CD4-positive, alpha-beta T cell (primary cell): ENCODE results near the gene NRL. TPM values are rescaled to one million over a fixed set of nuclear protein-coding genes. Genes with fewer than 3 reads are reported as not detected.

Source experiments
- ATAC-seq: fragments of 200-7000 bp; cut with Tn5 transposase; one replicate; pipeline ENCODE4 v1.10.0; 2022; ENCODE audit warnings: mild to moderate bottlenecking; ENCODE audit not compliant: poor library complexity
- CTCF ChIA-PET: fragments of 350-600 bp; sonication (Branson Sonifier 250); formaldehyde crosslinking; loops from one replicate; lab custom pipeline; 2021; ENCODE audit warnings: antibody characterized with exemption, inconsistent platforms; lab: Charles Lee
- POLR2A ChIA-PET: fragments of 350-600 bp; sonication (Branson Sonifier 250); formaldehyde crosslinking; loops from one replicate; lab custom pipeline; 2021; ENCODE audit warnings: antibody characterized with exemption, inconsistent platforms; lab: Charles Lee
- DNase-seq, 14 experiments: peaks; one replicate each; pipeline ENCODE4 v3.0.0-alpha.2; 2013 to 2020; ENCODE audit warnings: mixed read lengths in 2 of 14
- H3K27ac ChIP-seq, 2 donors: one replicate each; pipeline versions ENCODE4 v1.5.1 to v1.7.0; 2013; ENCODE audit warnings: low read length in 2 of 2, low read depth in 1 of 2, mild to moderate bottlenecking in 1 of 2
- H3K27me3 ChIP-seq, 2 experiments: 1 replicate in 1 of 2; 2 replicates in 1 of 2; pipeline versions ENCODE4 v1.6.1 to v1.7.0; 2013; ENCODE audit warnings: low read length in 2 of 2, control low read depth in 1 of 2, mild to moderate bottlenecking in 1 of 2, moderate library complexity in 1 of 2; ENCODE audit not compliant: insufficient read depth in 2 of 2, control insufficient read depth in 1 of 2
- H3K36me3 ChIP-seq: one replicate; pipeline ENCODE4 v1.6.1; 2013; ENCODE audit warnings: low read length, control low read depth; ENCODE audit not compliant: insufficient read depth
- H3K4me1 ChIP-seq: one replicate; pipeline ENCODE4 v1.6.1; 2013; ENCODE audit warnings: low read length, control low read depth; ENCODE audit not compliant: insufficient read depth
- H3K4me3 ChIP-seq: one replicate; pipeline ENCODE4 v1.5.1; 2013; ENCODE audit warnings: mild to moderate bottlenecking, low read length, moderate library complexity
- H3K9me3 ChIP-seq, 2 experiments: 1 replicate in 1 of 2; 2 replicates in 1 of 2; pipeline versions ENCODE4 v1.6.1 to v1.7.0; 2013; ENCODE audit warnings: low read length in 2 of 2, mild to moderate bottlenecking in 2 of 2, control low read depth in 1 of 2, moderate library complexity in 1 of 2; ENCODE audit not compliant: control insufficient read depth in 1 of 2, insufficient read depth in 1 of 2
- H3K27ac Mint-ChIP-seq: one replicate; pipeline ENCODE4 v1.8.0; 2020; ENCODE audit warnings: mixed read lengths
- H3K27me3 Mint-ChIP-seq: one replicate; pipeline ENCODE4 v1.8.0; 2021; ENCODE audit warnings: mixed read lengths
- H3K36me3 Mint-ChIP-seq: one replicate; pipeline ENCODE4 v1.8.0; 2021; ENCODE audit warnings: low read depth, mixed read lengths
- H3K4me1 Mint-ChIP-seq: one replicate; pipeline ENCODE4 v1.8.0; 2021; ENCODE audit warnings: low read depth, mixed read lengths
- H3K4me3 Mint-ChIP-seq: one replicate; pipeline ENCODE4 v1.8.0; 2020; ENCODE audit warnings: mild to moderate bottlenecking, mixed read lengths
- H3K9me3 Mint-ChIP-seq: one replicate; pipeline ENCODE4 v1.8.0; 2020; ENCODE audit warnings: mixed read lengths
- intact Hi-C, 2 experiments: fragments of 100-400 bp; cut with DNase I in 1 of 2; cut with micrococcal nuclease in 1 of 2; formaldehyde crosslinking; loops; one replicate each; pipeline versions ENCODE4 v1.15.1 to v1.9.0; 2023 to 2025; cut with DNase I, micrococcal nuclease
- total RNA-seq, 174 experiments: library from RNA in 2 of 174; stranded (reverse) in 2 of 174; gene quantifications; one replicate each; pipeline ENCODE4 v1.2.3 and lab custom pipeline; 2021 to 2026
- TF ChIP-seq, protein P1 (sequence below): fragments of 200-600 bp; IDR thresholded peaks from one replicate; pipeline ENCODE4 v1.8.0; 2022; ENCODE audit warnings: antibody characterized with exemption, mild to moderate bottlenecking

The NRL gene
- total RNA-seq, 2 experiments from 2014 or later = 1.6 to 1.9 TPM

DNA sequence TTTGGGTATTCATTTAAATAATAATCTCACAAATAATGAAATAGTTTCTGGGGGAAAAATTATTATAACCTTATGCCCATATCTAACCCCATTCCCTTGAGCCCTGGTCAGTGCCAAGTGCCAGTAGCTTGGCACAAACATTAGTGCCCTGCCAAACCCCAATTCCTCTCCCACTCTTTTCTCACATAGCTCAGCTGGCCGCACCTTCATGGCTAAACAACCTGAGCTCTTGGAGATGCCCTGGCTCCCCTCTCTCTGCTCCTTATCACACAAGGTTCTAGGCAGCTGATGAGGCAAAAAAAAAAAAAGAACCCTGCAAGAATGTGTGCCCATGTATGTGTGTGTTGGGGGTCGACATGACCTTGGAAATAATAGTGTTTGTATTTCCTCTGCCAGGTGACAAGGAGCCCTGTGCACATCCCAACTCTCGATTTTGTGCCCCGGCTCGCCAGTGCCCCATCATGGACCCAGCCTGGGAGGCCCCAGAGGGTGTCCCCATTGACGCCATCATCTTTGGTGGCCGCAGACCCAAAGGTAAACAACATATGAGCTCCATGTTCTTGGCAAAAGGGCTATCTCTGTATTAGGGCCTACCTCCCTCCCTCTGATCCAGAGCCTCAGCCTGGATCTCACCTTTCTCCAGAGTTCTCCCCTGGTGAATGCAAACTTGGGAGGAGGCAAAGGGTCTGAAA lies 12.2 kb downstream of the NRL start:
- intact Hi-C loops = loop anchor here in 1 of 2 experiments (5.0 kb wide), 1 partner anchor 470 kb away; no protein-coding TSS in a partner anchor
- Histone ChIP-seq H3K4me3 (no peak overlapping the region), H3K36me3 (peaks cover 53% of the 10 kb centered on the region), H3K4me1 (no peaks in the 10 kb centered on the region), H3K27me3 (no peaks in the 10 kb centered on the region), H3K27ac (no peak overlapping the region), H3K9me3 (no peaks in the 10 kb centered on the region)
- ChIA-PET CTCF (interaction anchor here (1.3 kb wide), 1 partner anchor 12 kb away, joined by 6 read pairs; no protein-coding TSS in a partner anchor), POLR2A (interaction anchor here (1.3 to 1.7 kb wide), 2 partner anchors 12 kb away, joined by 3 to 5 read pairs; partner anchors contain the start of genes DCAF11 and NRL)
- peaks cover 41% of the 10 kb centered on the region for H3K36me3 Mint-ChIP-seq
- ATAC-seq = no peak
- no peak overlapping the region for H3K4me3 Mint-ChIP-seq
- H3K27ac Mint-ChIP-seq = no peak overlapping the region
- TF ChIP-seq, protein P1, sequence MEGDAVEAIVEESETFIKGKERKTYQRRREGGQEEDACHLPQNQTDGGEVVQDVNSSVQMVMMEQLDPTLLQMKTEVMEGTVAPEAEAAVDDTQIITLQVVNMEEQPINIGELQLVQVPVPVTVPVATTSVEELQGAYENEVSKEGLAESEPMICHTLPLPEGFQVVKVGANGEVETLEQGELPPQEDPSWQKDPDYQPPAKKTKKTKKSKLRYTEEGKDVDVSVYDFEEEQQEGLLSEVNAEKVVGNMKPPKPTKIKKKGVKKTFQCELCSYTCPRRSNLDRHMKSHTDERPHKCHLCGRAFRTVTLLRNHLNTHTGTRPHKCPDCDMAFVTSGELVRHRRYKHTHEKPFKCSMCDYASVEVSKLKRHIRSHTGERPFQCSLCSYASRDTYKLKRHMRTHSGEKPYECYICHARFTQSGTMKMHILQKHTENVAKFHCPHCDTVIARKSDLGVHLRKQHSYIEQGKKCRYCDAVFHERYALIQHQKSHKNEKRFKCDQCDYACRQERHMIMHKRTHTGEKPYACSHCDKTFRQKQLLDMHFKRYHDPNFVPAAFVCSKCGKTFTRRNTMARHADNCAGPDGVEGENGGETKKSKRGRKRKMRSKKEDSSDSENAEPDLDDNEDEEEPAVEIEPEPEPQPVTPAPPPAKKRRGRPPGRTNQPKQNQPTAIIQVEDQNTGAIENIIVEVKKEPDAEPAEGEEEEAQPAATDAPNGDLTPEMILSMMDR = no peak
- H3K9me3 Mint-ChIP-seq = no peaks in the 10 kb centered on the region
- no peak for DNase-seq
- H3K27me3 Mint-ChIP-seq = no peaks in the 10 kb centered on the region
- H3K4me1 Mint-ChIP-seq = no peaks in the 10 kb centered on the region

GRCh38 chr14:24100982-24101494 lies 13.7 kb downstream of the NRL start:
- ChIA-PET CTCF (interaction anchor here (2.2 kb wide), 1 partner anchor 8 kb away, joined by 5 read pairs; no protein-coding TSS in a partner anchor), POLR2A (interaction anchor here (1.3 kb wide), 1 partner anchor 10 kb away, joined by 3 read pairs; no protein-coding TSS in a partner anchor)
- Histone ChIP-seq H3K27ac (no peak overlapping the region), H3K9me3 (no peaks in the 10 kb centered on the region), H3K4me3 (no peak overlapping the region), H3K27me3 (no peaks in the 10 kb centered on the region), H3K36me3 (peaks cover 56% of the 10 kb centered on the region), H3K4me1 (no peaks in the 10 kb centered on the region)
- H3K36me3 Mint-ChIP-seq = peaks cover 41% of the 10 kb centered on the region
- DNase-seq = no peak
- no peak overlapping the region for H3K27ac Mint-ChIP-seq
- H3K9me3 Mint-ChIP-seq = no peaks in the 10 kb centered on the region
- ATAC-seq = no peak
- intact Hi-C loops = loop anchor here in 1 of 2 experiments (5.0 kb wide), 1 partner anchor 469 kb away; no protein-coding TSS in a partner anchor
- H3K4me1 Mint-ChIP-seq = peaks cover 8% of the 10 kb centered on the region
- H3K4me3 Mint-ChIP-seq = no peak overlapping the region
- H3K27me3 Mint-ChIP-seq = no peaks in the 10 kb centered on the region
- TF ChIP-seq, protein P1 = no peak

- POLR2A ChIA-PET = no interaction called here
- Mint-ChIP-seq H3K4me1 (peaks cover 13% of the 10 kb centered on the region), H3K27ac (no peak overlapping the region), H3K36me3 (peaks cover 45% of the 10 kb centered on the region), H3K9me3 (no peaks in the 10 kb centered on the region), H3K27me3 (no peaks in the 10 kb centered on the region), H3K4me3 (no peak overlapping the region)
- no peak for ATAC-seq
- no peak overlapping the region for H3K27ac ChIP-seq
- H3K27me3 ChIP-seq = no peaks in the 10 kb centered on the region
- no peak for DNase-seq
- CTCF ChIA-PET = interaction anchor here (0.8 to 2.2 kb wide), 2 partner anchors 8 to 10 kb away, joined by 3 to 5 read pairs; no protein-coding TSS in a partner anchor
- intact Hi-C loops = loop anchor here in 1 of 2 experiments (5.0 kb wide), 1 partner anchor 468 kb away; no protein-coding TSS in a partner anchor
- H3K4me1 ChIP-seq = peaks cover 5% of the 10 kb centered on the region
- H3K4me3 ChIP-seq = no peak overlapping the region
- H3K9me3 ChIP-seq = no peaks in the 10 kb centered on the region
- peaks cover 56% of the 10 kb centered on the region for H3K36me3 ChIP-seq
- TF ChIP-seq, protein P1 = no peak
These were observed 14.4 kb downstream of the NRL start for GRCh38 chr14:24100197-24100981.
